Glomerular endothelial cell (primary cell): ENCODE data around the gene ANTXR2. TPM values are rescaled to one million over a fixed set of nuclear protein-coding genes. Genes with fewer than 3 reads are reported as not detected.
A peak's percentile ranks its signal among the peaks of the same experiment; 100 is the strongest.
"Not testable (repeated sequence)": the region's sequence is repeated elsewhere in the genome, so short reads cannot be mapped to it uniquely, and the experiment has no call there.

Source experiments
- DNase-seq: peaks from one replicate; pipeline ENCODE4 v3.0.0-alpha.2; 2011; ENCODE audit warnings: low read depth, low spot score; ENCODE audit errors: extremely low read depth
- total RNA-seq: library from RNA; depleted of rRNA; stranded (reverse); fragments of >200 nt; gene quantifications from 2 replicates; pipeline ENCODE4 v1.2.3, GENCODE V29; 2015

The ANTXR2 gene
- total RNA-seq, 1 donor from 2014 or later: 45.6 TPM

DNA sequence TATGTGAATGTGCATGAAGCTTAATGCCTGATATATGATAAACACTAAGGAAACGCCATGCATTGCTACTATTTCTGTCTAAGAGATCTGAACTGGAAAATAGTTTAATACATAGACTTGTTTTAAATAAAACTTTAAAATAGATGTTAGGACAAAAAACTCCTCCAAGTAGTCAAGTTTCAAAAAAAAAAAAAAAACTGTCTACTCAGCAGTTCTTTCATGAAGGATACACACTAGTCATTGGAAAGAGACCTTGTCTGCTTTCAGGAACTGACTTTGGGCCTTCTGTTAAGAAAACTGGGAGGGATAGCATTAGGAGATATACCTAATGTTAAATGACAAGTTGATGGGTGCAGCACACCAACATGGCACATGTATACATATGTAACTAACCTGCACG, 138.4 kb downstream of the ANTXR2 start:
- DNase-seq: no peak

- no peak for DNase-seq
These were observed 145.1 kb downstream of the ANTXR2 start for GRCh38 chr4:79927931-79928330.

DNA sequence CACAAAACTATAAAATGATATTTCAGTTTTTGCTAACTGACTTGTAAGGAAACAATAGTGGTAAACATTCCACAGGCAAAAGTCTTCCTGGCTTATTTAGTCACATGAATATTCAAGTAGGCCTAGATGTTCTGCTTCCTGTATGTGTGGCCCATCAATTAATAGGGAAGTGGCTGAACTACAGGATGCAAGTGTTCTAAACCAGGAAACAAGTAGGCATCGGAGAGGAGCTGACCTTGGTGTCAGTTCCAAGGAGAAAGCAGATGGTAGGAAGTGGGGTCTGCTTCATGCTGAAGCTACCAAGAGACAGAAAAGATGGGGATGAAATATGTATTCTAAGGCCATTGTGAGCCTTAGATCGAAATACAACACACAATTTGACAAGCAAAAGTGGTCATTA, 149.7 kb downstream of the ANTXR2 start:
- no peak for DNase-seq

GRCh38 chr4:79922011-79922410, 151.0 kb downstream of the ANTXR2 start:
- no peak for DNase-seq

DNA sequence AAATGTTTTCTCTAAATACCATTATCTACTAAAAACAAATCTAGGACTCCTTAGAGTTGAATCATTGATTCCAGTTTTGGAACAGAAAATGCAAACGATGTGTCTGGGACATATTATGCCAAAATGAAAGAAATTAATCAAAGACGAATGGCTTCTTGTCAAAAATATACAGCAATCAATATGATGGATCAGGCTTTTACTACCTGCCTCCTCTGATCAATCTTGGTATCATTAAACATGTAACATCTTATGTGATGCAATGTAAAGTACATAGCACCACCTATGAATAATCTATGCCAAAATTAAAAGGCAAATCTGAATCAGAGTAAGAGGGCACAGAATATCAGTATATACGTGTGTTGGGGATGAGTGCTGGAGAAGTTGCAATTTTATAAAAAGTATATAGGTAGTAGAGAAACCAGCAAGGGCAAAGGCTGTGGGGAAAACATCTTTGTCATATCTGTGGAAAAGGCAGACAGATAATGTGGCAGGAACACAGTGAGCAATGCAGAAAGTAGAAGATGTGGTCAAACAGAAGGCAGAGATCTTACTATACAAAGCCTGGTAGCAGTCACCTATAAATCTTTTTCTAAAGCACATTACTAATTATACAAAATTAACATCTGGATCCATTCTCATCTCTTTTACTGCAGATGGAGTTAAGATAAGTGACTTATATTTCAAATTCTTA, 152.7 kb downstream of the ANTXR2 start:
- no peak for DNase-seq

- no peak for DNase-seq
These were observed 154.7 kb downstream of the ANTXR2 start for GRCh38 chr4:79918292-79918691.

- DNase-seq: peak; percentile 31
These were observed 155.8 kb downstream of the ANTXR2 start for GRCh38 chr4:79917246-79917645.

GRCh38 chr4:79915246-79915645, 157.8 kb downstream of the ANTXR2 start:
- DNase-seq: no peak

DNA sequence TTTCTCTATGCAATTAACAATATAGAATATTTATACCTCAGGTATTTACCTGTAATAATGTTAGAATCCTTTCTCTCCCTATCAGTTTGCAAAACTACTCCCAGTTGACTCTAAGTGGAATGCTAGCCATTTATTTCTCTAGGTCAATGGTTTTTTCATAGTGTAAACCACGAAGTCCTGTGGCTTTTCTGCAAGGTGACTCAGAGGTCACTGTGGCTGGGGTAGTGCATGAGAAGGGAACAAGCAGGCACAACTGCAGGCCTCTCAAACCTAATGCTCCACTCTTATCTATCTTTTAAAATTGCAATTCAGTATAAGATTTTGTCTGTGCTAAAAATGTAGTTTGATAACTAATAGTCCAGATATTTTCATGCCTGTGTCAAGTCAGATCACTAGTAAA, 159.4 kb downstream of the ANTXR2 start:
- DNase-seq: no peak

DNA sequence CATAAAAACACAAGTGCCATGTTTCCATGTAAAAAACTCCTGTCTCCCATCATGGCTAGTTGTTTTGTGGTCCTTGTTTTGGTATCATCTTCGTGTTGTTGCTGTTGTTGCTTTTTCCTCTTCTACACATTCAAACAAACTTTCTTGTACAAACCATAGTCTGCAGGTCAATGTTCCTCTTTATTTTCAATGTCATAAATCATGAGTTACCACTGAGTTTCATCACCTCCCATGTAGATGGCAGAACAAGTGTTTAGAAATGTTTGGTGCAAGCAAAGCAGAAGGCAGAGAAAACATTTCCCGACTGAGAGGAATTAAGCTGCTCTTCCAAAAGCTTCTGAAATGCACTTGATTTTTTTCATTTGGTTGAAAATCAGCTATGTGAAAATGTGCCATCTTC, 166.0 kb downstream of the ANTXR2 start:
- no peak for DNase-seq

DNA sequence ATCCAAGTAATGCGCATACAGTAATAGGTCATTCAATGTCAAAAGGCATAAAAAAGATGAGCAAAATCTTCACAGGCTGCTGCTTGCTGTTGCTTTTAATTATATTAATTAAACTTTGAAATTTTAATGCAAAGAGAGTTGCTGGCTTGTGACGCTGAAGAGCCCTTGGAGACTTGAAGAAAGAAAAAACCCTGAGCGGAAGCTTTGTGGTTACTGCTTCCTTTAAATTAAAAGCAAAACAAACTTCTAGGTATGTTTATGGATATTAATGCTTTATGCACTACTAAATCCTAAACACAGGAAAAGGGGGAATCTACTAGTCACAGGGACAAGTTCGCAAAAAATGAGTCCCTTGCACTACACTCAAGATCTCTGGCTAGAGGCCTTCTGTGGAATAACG, 166.7 kb downstream of the ANTXR2 start:
- no peak for DNase-seq

DNA sequence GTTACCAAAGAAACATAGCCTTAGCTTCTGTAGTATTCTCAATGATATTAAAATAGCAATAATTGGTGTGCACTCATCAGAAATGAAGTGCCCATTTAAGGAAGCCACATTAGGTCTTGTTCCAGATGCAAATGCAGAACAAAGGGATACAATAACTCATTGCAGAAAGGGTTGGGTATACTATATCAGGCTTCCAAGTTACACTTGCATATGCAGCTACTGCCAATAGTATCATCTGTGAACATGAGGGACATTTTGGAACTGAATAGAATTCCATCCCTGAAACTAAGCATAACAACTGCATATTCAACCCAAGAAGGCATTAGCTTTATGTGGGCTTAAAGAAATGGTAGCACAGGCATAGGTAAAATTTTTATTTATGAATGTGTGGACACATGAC, 167.8 kb downstream of the ANTXR2 start:
- DNase-seq: no peak

- DNase-seq: no peak
These were observed 168.7 kb downstream of the ANTXR2 start for GRCh38 chr4:79904331-79904730.

- DNase-seq: no peak
These were observed 172.8 kb downstream of the ANTXR2 start for GRCh38 chr4:79900182-79900581.

- no peak for DNase-seq
These were observed 173.5 kb downstream of the ANTXR2 start for GRCh38 chr4:79899481-79899880.

DNA sequence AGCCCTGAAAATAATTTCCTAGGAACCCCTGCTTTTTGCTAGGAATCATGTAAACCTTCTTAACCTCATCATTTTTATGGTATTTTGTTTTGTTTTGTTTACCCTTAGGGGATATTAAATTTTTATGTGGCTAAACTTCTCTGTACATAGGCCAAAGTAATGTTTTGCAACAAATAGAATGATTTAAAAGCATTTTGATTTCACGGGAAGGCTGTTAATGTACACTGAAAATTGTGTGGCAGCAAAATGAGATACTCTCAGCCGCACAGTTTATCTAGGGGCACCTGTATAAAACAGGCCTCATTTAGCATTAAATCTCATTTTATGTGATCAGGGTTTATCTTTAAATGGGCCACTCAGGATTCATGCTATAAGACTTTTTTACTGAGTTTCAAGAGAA, 175.0 kb downstream of the ANTXR2 start:
- DNase-seq: no peak

DNA sequence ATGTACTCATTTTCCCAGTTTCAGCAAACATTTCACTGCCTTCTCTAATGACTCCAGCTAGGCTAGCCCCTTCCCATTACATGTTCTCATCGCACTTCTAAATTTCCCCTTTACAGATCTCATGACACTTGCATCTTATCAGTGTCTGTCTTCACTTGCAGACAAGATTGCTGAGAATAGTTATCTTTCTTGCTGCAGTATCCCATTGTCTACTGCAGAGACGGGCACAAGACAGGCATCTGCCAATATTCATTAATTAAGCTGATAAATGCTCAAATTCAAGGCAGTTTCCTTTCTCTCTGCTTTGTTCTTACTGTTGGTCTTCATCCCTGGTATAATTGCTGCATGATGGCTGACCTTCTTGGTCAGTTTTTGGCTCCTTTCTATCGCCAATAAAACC, 175.9 kb downstream of the ANTXR2 start:
- no peak for DNase-seq

- DNase-seq: no peak
These were observed 179.6 kb downstream of the ANTXR2 start for GRCh38 chr4:79893456-79893855.

DNA sequence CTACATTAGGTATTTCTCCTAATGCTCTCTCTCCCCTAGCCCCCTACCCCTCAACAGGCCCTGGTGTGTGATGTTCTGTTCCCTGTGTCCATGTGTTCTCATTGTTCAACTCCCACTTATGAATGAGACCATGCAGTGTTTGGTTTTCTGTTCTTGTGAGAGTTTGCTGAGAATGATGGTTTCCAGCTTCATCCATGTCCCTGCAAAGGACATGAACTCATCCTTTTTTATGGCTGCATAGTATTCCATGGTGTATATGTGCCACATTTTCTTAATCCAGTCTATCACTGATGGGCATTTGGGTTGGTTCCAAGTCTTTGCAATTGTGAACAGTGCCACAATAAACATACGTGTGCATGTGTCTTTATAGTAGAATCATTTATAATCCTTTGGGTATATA, 184.0 kb downstream of the ANTXR2 start:
- not testable (repeated sequence) for DNase-seq

DNA sequence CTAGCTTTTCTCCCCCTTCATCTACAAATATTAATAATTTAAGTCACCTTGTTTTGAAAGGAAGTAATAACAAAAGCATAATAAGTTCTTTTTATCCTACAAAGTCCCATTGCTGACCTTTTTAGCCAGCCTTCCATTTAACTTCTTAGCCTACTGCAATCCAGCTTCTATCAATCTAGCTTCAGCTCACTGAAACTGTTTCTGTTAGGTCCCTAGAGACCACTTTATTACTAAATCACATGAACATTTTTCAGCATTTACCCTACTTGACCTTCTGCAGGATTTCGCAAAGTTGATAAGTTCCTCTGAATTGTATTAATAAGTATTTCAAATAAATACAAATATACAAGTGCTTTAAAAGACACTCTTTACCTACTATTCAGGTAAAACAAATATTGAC, 186.5 kb downstream of the ANTXR2 start:
- no peak for DNase-seq

DNA sequence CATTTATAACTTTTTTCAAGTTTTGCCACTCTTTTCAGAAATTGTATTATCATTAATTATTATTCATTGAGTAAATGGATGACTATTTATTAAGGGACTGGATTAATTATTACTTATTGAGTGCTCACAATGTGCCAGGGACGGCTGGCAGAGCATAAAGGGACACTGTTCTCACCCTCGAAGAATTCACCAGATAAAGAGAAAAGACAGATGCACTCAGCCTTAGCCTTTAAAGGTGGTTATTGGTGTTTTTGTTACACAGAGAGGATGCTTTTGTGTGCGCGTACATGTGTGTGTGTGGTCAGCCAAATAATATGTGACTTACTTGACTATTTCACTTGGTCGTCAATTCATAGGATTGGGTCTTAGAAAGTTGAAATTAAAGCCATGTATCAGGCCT, 187.0 kb downstream of the ANTXR2 start:
- DNase-seq: no peak

DNA sequence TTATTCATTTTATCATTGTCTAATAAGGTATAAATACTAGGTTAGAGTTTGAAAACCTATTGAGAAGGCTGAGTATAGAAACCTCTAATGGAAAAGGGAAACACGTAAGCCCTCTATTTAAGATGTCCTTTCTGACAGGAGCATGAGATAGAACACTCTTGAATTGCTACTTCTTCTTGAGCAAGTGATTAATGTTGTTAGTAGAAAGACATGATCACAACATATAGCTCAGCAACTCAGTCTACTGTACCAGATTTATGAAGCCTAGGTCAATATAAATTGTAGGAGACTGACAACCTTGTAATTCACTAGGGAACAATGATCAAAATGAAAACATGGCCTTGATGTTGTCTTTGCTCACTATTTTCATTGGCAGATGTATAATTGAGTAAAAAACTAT, 189.7 kb downstream of the ANTXR2 start:
- no peak for DNase-seq

GRCh38 chr4:79882806-79883205, 190.2 kb downstream of the ANTXR2 start:
- DNase-seq: no peak
